ENCODE data around the gene ANAPC10. TPM values are rescaled to one million over a fixed set of nuclear protein-coding genes. Genes with fewer than 3 reads are reported as not detected.

ANAPC10 gene
- total and polyA plus RNA-seq, 2 experiments from 2014 or later: 22.4 to 31.7 TPM

DNA sequence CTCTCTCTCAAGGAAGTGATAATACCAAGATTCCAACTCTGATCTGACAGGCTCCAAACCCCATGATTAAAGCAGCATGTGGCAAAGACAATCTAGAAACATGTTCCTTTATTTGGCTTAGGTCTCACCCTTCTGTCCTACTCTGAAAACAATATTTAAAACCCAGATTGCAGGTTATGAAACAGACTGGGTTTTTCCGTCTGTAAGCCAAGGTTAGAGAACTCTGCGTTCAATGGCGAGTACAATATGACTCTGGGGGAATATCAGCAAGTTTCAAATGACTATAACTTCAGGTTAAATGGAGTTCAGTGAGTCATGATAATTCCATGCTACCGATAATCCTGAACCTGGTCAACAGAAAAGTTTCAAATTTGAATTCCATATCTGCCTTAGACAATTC is 50.8 kb downstream of the ANAPC10 start:
- Histone ChIP-seq H3K4me2 (ENCODE audit: unreplicated experiment) (no peak overlapping the region), H3K9ac (no peak overlapping the region), H3K36me3 (ENCODE audit: low read depth) (no peaks in the 10 kb centered on the region), H3K4me3 (no peak overlapping the region), H2AFZ (no peak overlapping the region), H3K9me3 (ENCODE audit: low read depth) (no peaks in the 10 kb centered on the region), H4K20me1 (ENCODE audit: insufficient read depth) (no peaks in the 10 kb centered on the region), H3K79me2 (ENCODE audit: insufficient read depth) (peaks cover 9% of the 10 kb centered on the region), H3K27ac (no peak overlapping the region), H3K4me1 (ENCODE audit: insufficient read depth) (peaks cover 23% of the 10 kb centered on the region), H3K27me3 (replicated peaks; ENCODE audit: insufficient read depth) (no peaks in the 10 kb centered on the region), H3F3A (ENCODE audit: insufficient read depth) (no peaks in the 10 kb centered on the region), H3K9me2 (ENCODE audit: insufficient read depth) (no peaks in the 10 kb centered on the region)
- no peak for DNase-seq
- 51 to 52% methylated on average over 4 of the region's 4 CpGs for WGBS, 2 experiments (ENCODE audit: low coverage in 1 of 2, low lambda C conversion rate in 2 of 2, missing lambda C conversion rate in 2 of 2)
- TF ChIP-seq EZH2 (IDR thresholded peaks at IDR 0.05; ENCODE audit: insufficient read depth, poor library complexity, severe bottlenecking): no peak
- TF ChIP-seq EZH2phosphoT487 (IDR thresholded peaks at IDR 0.05; ENCODE audit: insufficient read depth, low read depth): no peak
- in situ Hi-C loops (cut with MboI): no loop called here

GRCh38 chr4:145045180-145045579 is 52.8 kb downstream of the ANAPC10 start:
- Histone ChIP-seq H3K27ac (no peak overlapping the region), H3K4me3 (no peak overlapping the region)
- 92 to 94% methylated on average over 1 of the region's 1 CpG for WGBS, 2 experiments (ENCODE audit: low coverage in 1 of 2, low lambda C conversion rate in 2 of 2, missing lambda C conversion rate in 2 of 2)

GRCh38 chr4:145044341-145044740 is 53.7 kb downstream of the ANAPC10 start:
- H3K79me2 ChIP-seq (ENCODE audit: insufficient read depth): peaks cover 9% of the 10 kb centered on the region
- peaks cover 22% of the 10 kb centered on the region for H3K4me1 ChIP-seq (ENCODE audit: insufficient read depth)
- H3K27ac ChIP-seq: no peak overlapping the region
- H3K36me3 ChIP-seq (ENCODE audit: low read depth): no peaks in the 10 kb centered on the region
- no peaks in the 10 kb centered on the region for H3K9me3 ChIP-seq (ENCODE audit: low read depth)
- no peak overlapping the region for H2AFZ ChIP-seq
- peak overlapping the region; percentile 46 for H3K4me2 ChIP-seq (ENCODE audit: unreplicated experiment)
- H3K27me3 ChIP-seq (replicated peaks; ENCODE audit: insufficient read depth): no peaks in the 10 kb centered on the region
- WGBS, 2 experiments (ENCODE audit: low coverage in 1 of 2, low lambda C conversion rate in 2 of 2, missing lambda C conversion rate in 2 of 2): 47 to 49% methylated on average over 3 of the region's 3 CpGs
- no peak overlapping the region for H3K9ac ChIP-seq
- no peaks in the 10 kb centered on the region for H3F3A ChIP-seq (ENCODE audit: insufficient read depth)
- H4K20me1 ChIP-seq (ENCODE audit: insufficient read depth): no peaks in the 10 kb centered on the region
- H3K9me2 ChIP-seq (ENCODE audit: insufficient read depth): no peaks in the 10 kb centered on the region
- peak overlapping the region; percentile 6; the same call in 1 of the 2 replicates for H3K4me3 ChIP-seq
- in situ Hi-C loops (cut with MboI): no loop called here
- TF ChIP-seq EZH2 (IDR thresholded peaks at IDR 0.05; ENCODE audit: insufficient read depth, poor library complexity, severe bottlenecking) (no peak), EZH2phosphoT487 (IDR thresholded peaks at IDR 0.05; ENCODE audit: insufficient read depth, low read depth) (no peak)
- peak; percentile 34 for DNase-seq

More at GRCh38 chr4:145045180-145045579, 52.8 kb downstream of the ANAPC10 start:
- Histone ChIP-seq H3K36me3 (ENCODE audit: low read depth) (no peaks in the 10 kb centered on the region), H2AFZ (no peak overlapping the region), H3K27me3 (replicated peaks; ENCODE audit: insufficient read depth) (no peaks in the 10 kb centered on the region), H3F3A (ENCODE audit: insufficient read depth) (no peaks in the 10 kb centered on the region), H3K4me1 (ENCODE audit: insufficient read depth) (peaks cover 23% of the 10 kb centered on the region), H3K9me2 (ENCODE audit: insufficient read depth) (no peaks in the 10 kb centered on the region), H4K20me1 (ENCODE audit: insufficient read depth) (no peaks in the 10 kb centered on the region), H3K4me2 (ENCODE audit: unreplicated experiment) (no peak overlapping the region), H3K79me2 (ENCODE audit: insufficient read depth) (peaks cover 9% of the 10 kb centered on the region), H3K9me3 (ENCODE audit: low read depth) (no peaks in the 10 kb centered on the region), H3K9ac (no peak overlapping the region)
- in situ Hi-C loops (cut with MboI): no loop called here
- DNase-seq: no peak
- TF ChIP-seq EZH2phosphoT487 (IDR thresholded peaks at IDR 0.05; ENCODE audit: insufficient read depth, low read depth): no peak
- no peak for TF ChIP-seq EZH2 (IDR thresholded peaks at IDR 0.05; ENCODE audit: insufficient read depth, poor library complexity, severe bottlenecking)

DNA sequence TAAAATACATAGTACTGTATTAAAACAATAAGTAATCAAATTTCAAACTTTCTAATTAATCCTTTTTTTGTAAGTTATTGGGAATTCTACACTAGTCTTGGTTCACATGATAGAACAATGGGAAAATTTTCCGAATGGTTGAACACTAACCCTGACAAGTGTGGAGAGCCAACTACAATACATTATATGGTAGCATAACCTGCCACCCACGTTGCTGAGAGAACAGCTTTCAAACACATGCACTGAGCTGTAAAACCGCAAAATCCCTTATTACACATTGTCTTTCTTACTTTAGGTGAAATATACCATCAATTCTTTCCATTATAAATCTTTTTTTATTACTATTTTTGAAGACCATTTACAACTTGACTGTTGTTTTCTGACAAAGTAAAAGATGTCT is 54.7 kb downstream of the ANAPC10 start:
- Histone ChIP-seq H3K4me3 (no peak overlapping the region), H3K9ac (no peak overlapping the region), H2AFZ (no peak overlapping the region), H3K27ac (no peak overlapping the region), H3K27me3 (replicated peaks; ENCODE audit: insufficient read depth) (no peaks in the 10 kb centered on the region), H3F3A (ENCODE audit: insufficient read depth) (no peaks in the 10 kb centered on the region), H3K9me2 (ENCODE audit: insufficient read depth) (no peaks in the 10 kb centered on the region), H3K79me2 (ENCODE audit: insufficient read depth) (peaks cover 9% of the 10 kb centered on the region), H3K4me1 (ENCODE audit: insufficient read depth) (peaks cover 18% of the 10 kb centered on the region), H3K36me3 (ENCODE audit: low read depth) (no peaks in the 10 kb centered on the region), H3K9me3 (ENCODE audit: low read depth) (no peaks in the 10 kb centered on the region), H4K20me1 (ENCODE audit: insufficient read depth) (no peaks in the 10 kb centered on the region), H3K4me2 (ENCODE audit: unreplicated experiment) (no peak overlapping the region)
- TF ChIP-seq EZH2phosphoT487 (IDR thresholded peaks at IDR 0.05; ENCODE audit: insufficient read depth, low read depth): no peak
- no peak for TF ChIP-seq EZH2 (IDR thresholded peaks at IDR 0.05; ENCODE audit: insufficient read depth, poor library complexity, severe bottlenecking)
- WGBS, 2 experiments (ENCODE audit: low coverage in 1 of 2, low lambda C conversion rate in 2 of 2, missing lambda C conversion rate in 2 of 2): 60% methylated on average over 3 of the region's 3 CpGs
- no peak for DNase-seq
- in situ Hi-C loops (cut with MboI): no loop called here

All from GM23248 (cell line).